PC-9 (cell line): ENCODE measurements around the gene HIC1.

Source experiments
- CTCF ChIP-seq: fragments of 200-600 bp; sonication (generic); conservative IDR thresholded peaks from 2 replicates; pipeline ENCODE4 v1.6.1; 2017; ENCODE audit warnings: mixed run types, antibody characterized with exemption, mild to moderate bottlenecking, moderate library complexity
- EZH2 ChIP-seq: fragments of 200-600 bp; sonication (generic); IDR thresholded peaks from 2 replicates; pipeline ENCODE4 v1.8.0; 2017; ENCODE audit warnings: antibody characterized with exemption, low read depth

- TF ChIP-seq CTCF (no peak), EZH2 (no peak)
Measured at GRCh38 chr17:2025220-2025621, 29.7 kb upstream of the HIC1 start, which contains the start of gene RTN4RL1.
